Common myeloid progenitor, CD34-positive (primary cell): Measurements from ENCODE around the gene IQCE.
"Not testable (repeated sequence)": the region's sequence is repeated elsewhere in the genome, so short reads cannot be mapped to it uniquely, and the experiment has no call there.

Experiments used
- CTCF ChIA-PET: fragments of 350-600 bp; sonication (Branson Sonifier 250); formaldehyde crosslinking; loops from one replicate; lab custom pipeline; 2021; ENCODE audit warnings: antibody characterized with exemption; lab: Charles Lee
- POLR2A ChIA-PET: fragments of 350-600 bp; sonication (Branson Sonifier 250); formaldehyde crosslinking; loops from one replicate; lab custom pipeline; 2021; ENCODE audit warnings: antibody characterized with exemption; lab: Charles Lee
- DNase-seq, 3 donors: peaks; one replicate each; pipeline versions ENCODE4 v3.0.0 to v3.0.0-alpha.2; 2013
- H3K27ac ChIP-seq, 2 experiments: 1 replicate in 1 of 2; 2 replicates in 1 of 2; pipeline ENCODE4 v1.7.0; 2013; ENCODE audit warnings: inconsistent platforms in 2 of 2, low read length in 2 of 2, mild to moderate bottlenecking in 2 of 2, low read depth in 1 of 2, moderate library complexity in 1 of 2; ENCODE audit not compliant: severe bottlenecking in 2 of 2, insufficient read depth in 1 of 2, poor library complexity in 1 of 2
- H3K27me3 ChIP-seq, 5 experiments: replicated peaks in 2 of 5; 1 replicate in 3 of 5; 2 replicates in 2 of 5; pipeline versions ENCODE4 v1.6.1 to v1.7.0; 2013; ENCODE audit warnings: low read length in 4 of 5, mild to moderate bottlenecking in 2 of 5, moderate library complexity in 2 of 5, inconsistent platforms in 1 of 5; ENCODE audit not compliant: insufficient read depth in 5 of 5, control insufficient read depth in 4 of 5
- H3K36me3 ChIP-seq, 4 experiments: 1 replicate in 2 of 4; 2 replicates in 2 of 4; pipeline versions ENCODE4 v1.6.1 to v1.7.0; 2013; ENCODE audit warnings: low read length in 3 of 4, control low read depth in 1 of 4, mild to moderate bottlenecking in 1 of 4; ENCODE audit not compliant: control insufficient read depth in 4 of 4, insufficient read depth in 4 of 4
- H3K4me1 ChIP-seq, 4 experiments: 1 replicate in 3 of 4; 2 replicates in 1 of 4; pipeline versions ENCODE4 v1.6.1 to v1.7.1; 2013; ENCODE audit warnings: low read length in 3 of 4, mild to moderate bottlenecking in 3 of 4, control low read depth in 1 of 4, inconsistent platforms in 1 of 4, moderate library complexity in 1 of 4; ENCODE audit not compliant: control insufficient read depth in 4 of 4, insufficient read depth in 4 of 4; ENCODE audit errors: control extremely low read depth in 1 of 4
- H3K4me3 ChIP-seq, 7 experiments: 1 replicate in 4 of 7; 2 replicates in 3 of 7; pipeline versions ENCODE4 v1.5.1 to v1.7.0; 2013; ENCODE audit warnings: mild to moderate bottlenecking in 7 of 7, low read length in 6 of 7, moderate library complexity in 6 of 7, inconsistent platforms in 2 of 7, low read depth in 2 of 7, control low read depth in 1 of 7; ENCODE audit not compliant: insufficient read depth in 4 of 7, control insufficient read depth in 1 of 7; ENCODE audit errors: extremely low read depth in 1 of 7
- H3K9me3 ChIP-seq, 5 experiments: 1 replicate in 4 of 5; 2 replicates in 1 of 5; pipeline versions ENCODE4 v1.6.1 to v1.7.1; 2013; ENCODE audit warnings: low read length in 4 of 5, mild to moderate bottlenecking in 2 of 5, inconsistent platforms in 1 of 5, low read depth in 1 of 5, moderate library complexity in 1 of 5; ENCODE audit not compliant: control insufficient read depth in 4 of 5, insufficient read depth in 2 of 5; ENCODE audit errors: control extremely low read depth in 1 of 5
- WGBS: methylation state at CpG from one replicate; pipeline ENCODE4 v1.1.5; 2013; ENCODE audit not compliant: insufficient coverage; 5-methylcytosine and 5-hydroxymethylcytosine counted together

The IQCE gene

DNA sequence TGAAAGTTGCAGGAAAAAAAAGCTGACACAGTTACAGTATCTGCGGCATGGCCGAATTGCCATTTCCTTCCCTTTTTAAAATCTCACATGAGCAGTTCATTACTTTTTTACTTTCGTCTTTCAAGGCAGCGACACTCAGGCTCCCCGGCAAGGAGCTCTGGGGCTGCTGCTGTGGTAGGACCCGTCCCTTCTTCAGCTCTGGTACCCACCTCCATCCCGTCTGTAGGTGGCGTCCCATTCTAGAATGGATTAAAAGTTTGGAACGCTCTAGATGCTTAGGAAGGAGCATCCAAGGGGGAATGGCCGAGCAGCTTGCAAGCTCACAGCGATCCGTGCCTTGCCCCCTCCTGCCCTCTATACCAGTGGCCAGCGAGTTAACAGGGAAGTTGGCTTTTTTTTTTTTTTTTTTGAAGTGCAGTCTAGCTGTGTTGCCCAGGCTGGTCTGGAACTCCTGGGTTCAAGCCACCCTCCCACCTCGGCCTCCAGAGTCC lies 50.2 kb downstream of the IQCE start:
- Histone ChIP-seq H3K27ac (no peak overlapping the region), H3K9me3 (no peaks in the 10 kb centered on the region), H3K4me3 (peak overlapping the region in 4 of 7 experiments; percentile 22 to 56 (median 47)), H3K36me3 (no peaks in the 10 kb centered on the region), H3K27me3 (no peaks in the 10 kb centered on the region), H3K4me1 (peaks cover 0 to 55% (median 40%) of the 10 kb centered on the region in 4 experiments)
- DNase-seq = peak; percentile 90 to 96 (median 95)
- ChIA-PET CTCF (interaction anchor here (0.6 to 9.3 kb wide), 20 partner anchors 9 to 332 kb away, joined by 3 to 114 read pairs (median 4); partner anchors contain the start of gene TTYH3), POLR2A (interaction anchor here (0.8 to 1.1 kb wide), 2 partner anchors 36 to 47 kb away, joined by 3 read pairs; no protein-coding TSS in a partner anchor)
- 2% methylated on average over 11 of the region's 14 CpGs for WGBS

DNA sequence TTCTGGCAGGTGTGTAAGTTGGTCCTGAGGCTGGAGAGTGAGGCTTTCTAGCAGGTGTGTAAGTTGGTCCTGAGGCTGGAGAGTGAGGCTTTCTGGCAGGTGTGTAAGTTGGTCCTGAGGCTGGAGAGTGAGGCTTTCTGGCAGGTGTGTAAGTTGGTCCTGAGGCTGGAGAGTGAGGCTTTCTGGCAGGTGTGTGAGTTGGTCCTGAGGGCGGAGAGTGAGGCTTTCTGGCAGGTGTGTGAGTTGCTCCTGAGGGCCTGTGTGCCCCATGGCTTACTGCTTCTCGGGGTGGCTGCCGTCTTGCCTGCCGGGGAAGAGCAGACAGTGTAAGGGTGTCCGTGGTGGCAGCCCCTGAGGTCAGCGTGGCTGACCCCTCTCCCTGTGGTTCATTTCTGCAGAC lies 50.9 kb downstream of the IQCE start:
- DNase-seq, H3K36me3 ChIP-seq, H3K9me3 ChIP-seq, POLR2A ChIA-PET, H3K27me3 ChIP-seq, H3K27ac ChIP-seq: not testable (repeated sequence)
- CTCF ChIA-PET = interaction anchor here (0.8 to 9.3 kb wide), 12 partner anchors 10 to 141 kb away, joined by 3 to 114 read pairs (median 5); partner anchors contain the start of gene TTYH3
- 100% methylated on average over 6 of the region's 6 CpGs for WGBS
- Histone ChIP-seq H3K4me3 (peak overlapping the region in 1 of 7 experiments; percentile 56), H3K4me1 (peaks cover 0 to 55% (median 40%) of the 10 kb centered on the region in 4 experiments)

DNA sequence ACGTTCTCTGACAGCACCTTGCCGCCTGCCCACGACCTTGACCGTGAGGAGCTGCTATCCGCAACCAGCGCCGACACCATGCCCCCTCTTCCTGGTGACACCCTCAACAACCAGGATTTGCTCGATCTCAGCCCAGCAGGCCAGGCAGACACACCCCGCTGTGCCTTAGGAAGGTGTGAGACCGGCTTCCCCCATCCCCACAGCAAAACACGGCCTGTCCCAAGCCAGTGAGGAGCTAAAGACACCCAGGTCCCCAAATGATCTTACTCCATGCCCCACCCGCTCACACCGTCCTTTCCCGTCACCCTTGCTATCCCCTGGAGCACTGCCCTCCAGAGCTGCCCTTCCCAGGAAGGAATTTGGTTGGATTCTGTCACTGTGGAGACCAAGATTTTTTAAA lies 51.7 kb downstream of the IQCE start:
- POLR2A ChIA-PET = no interaction called here
- WGBS = 98% methylated on average over 12 of the region's 14 CpGs
- H3K36me3 ChIP-seq = no peaks in the 10 kb centered on the region
- H3K4me3 ChIP-seq = no peak overlapping the region
- no peak overlapping the region for H3K27ac ChIP-seq
- DNase-seq = no peak
- no peaks in the 10 kb centered on the region for H3K9me3 ChIP-seq
- CTCF ChIA-PET = interaction anchor here (0.9 to 9.3 kb wide), 4 partner anchors 14 to 99 kb away, joined by 3 to 114 read pairs (median 10); partner anchors contain the start of gene TTYH3
- peaks cover 0 to 55% (median 40%) of the 10 kb centered on the region in 4 experiments for H3K4me1 ChIP-seq
- H3K27me3 ChIP-seq = no peaks in the 10 kb centered on the region

DNA sequence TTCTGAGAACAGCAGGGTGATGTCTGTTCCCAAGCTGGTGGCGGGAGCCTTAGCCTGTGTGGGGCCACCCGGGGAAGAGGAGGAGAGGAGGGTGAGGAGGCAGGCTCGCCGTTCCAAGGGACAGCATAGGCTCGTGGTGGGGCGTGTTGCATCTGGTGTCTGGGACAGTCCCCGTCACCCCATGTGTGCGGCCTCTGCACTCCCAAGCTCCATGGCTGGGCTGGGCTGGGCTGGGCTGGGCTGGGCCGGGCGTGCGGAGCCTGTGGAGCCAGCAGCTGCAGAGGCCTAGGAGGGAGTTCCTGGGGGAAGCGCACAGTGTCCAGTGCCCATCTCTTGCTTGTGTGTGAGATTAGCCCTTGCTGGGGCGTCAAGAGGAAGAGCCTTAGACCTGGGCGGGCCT lies 52.1 kb downstream of the IQCE start:
- Histone ChIP-seq H3K4me1 (peaks cover 0 to 51% (median 40%) of the 10 kb centered on the region in 4 experiments), H3K4me3 (no peak overlapping the region), H3K9me3 (no peaks in the 10 kb centered on the region), H3K27ac (no peak overlapping the region), H3K36me3 (no peaks in the 10 kb centered on the region), H3K27me3 (no peaks in the 10 kb centered on the region)
- ChIA-PET CTCF (interaction anchor here (0.7 to 9.3 kb wide), 5 partner anchors 11 to 99 kb away, joined by 3 to 114 read pairs (median 4); partner anchors contain the start of gene TTYH3), POLR2A (no interaction called here)
- 86% methylated on average over 11 of the region's 14 CpGs for WGBS
- DNase-seq = no peak

DNA sequence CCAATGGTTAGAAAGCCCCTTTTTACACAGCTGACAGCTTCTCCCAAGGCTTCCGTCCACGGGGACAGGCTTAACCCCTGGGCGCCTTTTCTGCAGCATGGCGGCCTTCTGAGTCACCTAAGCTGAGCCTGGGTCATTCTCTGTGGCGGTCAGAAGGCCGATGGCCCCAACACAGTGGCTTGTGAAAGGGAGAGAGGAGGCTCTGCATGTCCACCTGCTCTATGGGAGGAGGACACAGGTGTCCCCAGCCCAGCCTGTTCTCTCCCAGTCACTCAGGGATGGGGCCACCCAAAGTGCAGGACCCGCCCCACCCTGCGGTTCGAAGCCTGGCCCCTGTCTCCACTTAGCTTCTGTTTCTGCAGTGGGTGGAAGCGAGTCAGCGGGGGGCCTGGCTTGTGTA lies 52.6 kb downstream of the IQCE start:
- POLR2A ChIA-PET = interaction anchor here (0.6 kb wide), 1 partner anchor 257 kb away, joined by 4 read pairs; no protein-coding TSS in a partner anchor
- no peaks in the 10 kb centered on the region for H3K9me3 ChIP-seq
- H3K4me3 ChIP-seq = no peak overlapping the region
- H3K36me3 ChIP-seq = no peaks in the 10 kb centered on the region
- H3K4me1 ChIP-seq = peaks cover 0 to 46% (median 38%) of the 10 kb centered on the region in 4 experiments
- DNase-seq = no peak
- H3K27me3 ChIP-seq = no peaks in the 10 kb centered on the region
- no peak overlapping the region for H3K27ac ChIP-seq
- CTCF ChIA-PET = interaction anchor here (0.7 to 9.3 kb wide), 4 partner anchors 12 to 160 kb away, joined by 3 to 114 read pairs (median 3); partner anchors contain the start of gene TTYH3
- 80% methylated on average over 5 of the region's 11 CpGs for WGBS

DNA sequence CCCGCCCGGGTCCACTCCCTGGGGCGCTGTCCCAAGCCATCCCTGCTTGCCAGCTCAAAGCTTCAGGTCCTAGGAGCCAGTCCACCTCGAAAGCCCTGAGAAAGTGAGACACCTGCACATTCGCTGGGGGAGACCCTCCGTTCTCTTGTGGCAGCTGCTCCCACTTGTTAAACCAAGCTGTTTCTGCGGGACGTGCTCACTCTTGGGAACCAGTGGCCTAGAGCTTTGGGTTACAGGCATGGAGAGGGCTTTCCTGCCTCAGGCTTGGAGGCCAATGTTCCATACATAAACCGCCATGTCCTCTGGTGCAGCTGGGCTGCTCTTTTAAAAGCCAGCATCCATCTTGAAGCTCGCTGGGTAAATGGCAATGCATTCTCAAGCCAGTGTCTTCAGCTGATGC lies 53.1 kb downstream of the IQCE start:
- WGBS = 93% methylated on average over 10 of the region's 10 CpGs
- ChIA-PET CTCF (interaction anchor here (1.1 to 9.3 kb wide), 5 partner anchors 12 to 160 kb away, joined by 3 to 114 read pairs (median 3); partner anchors contain the start of gene TTYH3), POLR2A (interaction anchor here (0.6 kb wide), 1 partner anchor 258 kb away, joined by 4 read pairs; no protein-coding TSS in a partner anchor)
- H3K4me3 ChIP-seq = no peak overlapping the region
- peaks cover 0 to 41% (median 34%) of the 10 kb centered on the region in 4 experiments for H3K4me1 ChIP-seq
- no peak overlapping the region for H3K27ac ChIP-seq
- no peaks in the 10 kb centered on the region for H3K9me3 ChIP-seq
- H3K27me3 ChIP-seq = no peaks in the 10 kb centered on the region
- H3K36me3 ChIP-seq = no peaks in the 10 kb centered on the region
- DNase-seq = no peak
